Measurements from ENCODE around the gene CFAP47. TPM values are rescaled to one million over a fixed set of nuclear protein-coding genes. Genes with fewer than 3 reads are reported as not detected.

The CFAP47 gene
- total and polyA plus RNA-seq, 9 donors = 0.05 to 34.5 (median 0.51) TPM; not detected in 1

DNA sequence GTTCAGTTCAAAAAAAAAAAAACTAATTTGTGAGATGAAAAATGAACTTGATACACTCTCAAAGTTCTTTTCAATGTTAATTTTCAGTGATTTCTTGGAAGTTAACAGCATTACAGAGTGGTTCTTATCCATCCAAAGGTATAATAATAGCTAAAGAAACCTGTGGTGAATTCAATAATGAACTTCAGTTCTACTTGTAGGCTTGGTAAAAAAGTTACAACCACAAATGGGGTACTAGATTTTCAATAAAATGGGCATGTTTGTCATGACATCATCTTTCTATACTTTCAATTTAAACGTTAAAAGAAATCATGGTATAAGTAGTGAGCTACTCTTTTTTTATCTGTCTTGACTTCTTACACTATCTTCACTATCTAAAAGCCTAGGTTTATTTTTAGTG is 424.8 kb downstream of the CFAP47 start:
- Histone ChIP-seq H3K9me3 (no peaks in the 10 kb centered on the region), H3K4me3 (no peak overlapping the region)

DNA sequence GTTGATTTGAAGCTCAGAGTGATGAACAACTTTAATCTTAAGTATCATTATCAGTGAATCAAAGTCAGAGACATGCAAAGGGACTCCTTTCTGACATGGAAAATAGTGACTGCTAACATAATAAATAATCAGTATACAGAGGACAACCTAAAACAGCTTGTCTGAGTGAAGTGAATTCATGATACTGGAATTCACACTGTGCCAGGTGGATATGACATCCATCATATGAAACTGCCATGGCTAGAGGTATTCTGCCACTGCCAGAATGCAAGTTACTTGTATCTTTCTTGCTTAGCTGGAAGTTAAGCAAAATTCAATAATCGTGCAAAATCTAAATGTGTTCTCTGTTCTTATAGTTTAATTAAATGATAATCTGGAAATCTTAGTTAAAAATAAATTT is 429.0 kb downstream of the CFAP47 start:
- intact Hi-C loops (cut with DNase I) = no loop called here
- no peak for DNase-seq
- Histone ChIP-seq H3K9me3 (no peaks in the 10 kb centered on the region), H3K4me3 (no peak overlapping the region), H3K4me1 (ENCODE audit: insufficient read depth) (no peaks in the 10 kb centered on the region), H3K36me3 (no peaks in the 10 kb centered on the region), H3K27me3 (no peaks in the 10 kb centered on the region), H3K27ac (no peak overlapping the region)
- 63 to 84% (median 65%) methylated on average over 1 of the region's 1 CpG for WGBS, 3 donors
- TF ChIP-seq, protein P1, sequence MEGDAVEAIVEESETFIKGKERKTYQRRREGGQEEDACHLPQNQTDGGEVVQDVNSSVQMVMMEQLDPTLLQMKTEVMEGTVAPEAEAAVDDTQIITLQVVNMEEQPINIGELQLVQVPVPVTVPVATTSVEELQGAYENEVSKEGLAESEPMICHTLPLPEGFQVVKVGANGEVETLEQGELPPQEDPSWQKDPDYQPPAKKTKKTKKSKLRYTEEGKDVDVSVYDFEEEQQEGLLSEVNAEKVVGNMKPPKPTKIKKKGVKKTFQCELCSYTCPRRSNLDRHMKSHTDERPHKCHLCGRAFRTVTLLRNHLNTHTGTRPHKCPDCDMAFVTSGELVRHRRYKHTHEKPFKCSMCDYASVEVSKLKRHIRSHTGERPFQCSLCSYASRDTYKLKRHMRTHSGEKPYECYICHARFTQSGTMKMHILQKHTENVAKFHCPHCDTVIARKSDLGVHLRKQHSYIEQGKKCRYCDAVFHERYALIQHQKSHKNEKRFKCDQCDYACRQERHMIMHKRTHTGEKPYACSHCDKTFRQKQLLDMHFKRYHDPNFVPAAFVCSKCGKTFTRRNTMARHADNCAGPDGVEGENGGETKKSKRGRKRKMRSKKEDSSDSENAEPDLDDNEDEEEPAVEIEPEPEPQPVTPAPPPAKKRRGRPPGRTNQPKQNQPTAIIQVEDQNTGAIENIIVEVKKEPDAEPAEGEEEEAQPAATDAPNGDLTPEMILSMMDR (IDR thresholded peaks at IDR 0.05) = no peak
- no peak for TF ChIP-seq POLR2A (IDR thresholded peaks at IDR 0.05)
- no peak for TF ChIP-seq EP300 (IDR thresholded peaks at IDR 0.05)

More for the DNA sequence above, 424.8 kb downstream of the CFAP47 start:
- Histone ChIP-seq H3K4me1 (ENCODE audit: insufficient read depth) (no peaks in the 10 kb centered on the region), H3K27ac (no peak overlapping the region), H3K27me3 (no peaks in the 10 kb centered on the region), H3K36me3 (no peaks in the 10 kb centered on the region)
- WGBS, 3 donors = 40 to 62% (median 53%) methylated on average over 1 of the region's 1 CpG
- intact Hi-C loops (cut with DNase I) = no loop called here
- no peak for DNase-seq
- TF ChIP-seq POLR2A (IDR thresholded peaks at IDR 0.05) (no peak), EP300 (IDR thresholded peaks at IDR 0.05) (no peak)
- TF ChIP-seq, protein P1 (IDR thresholded peaks at IDR 0.05) = no peak

DNA sequence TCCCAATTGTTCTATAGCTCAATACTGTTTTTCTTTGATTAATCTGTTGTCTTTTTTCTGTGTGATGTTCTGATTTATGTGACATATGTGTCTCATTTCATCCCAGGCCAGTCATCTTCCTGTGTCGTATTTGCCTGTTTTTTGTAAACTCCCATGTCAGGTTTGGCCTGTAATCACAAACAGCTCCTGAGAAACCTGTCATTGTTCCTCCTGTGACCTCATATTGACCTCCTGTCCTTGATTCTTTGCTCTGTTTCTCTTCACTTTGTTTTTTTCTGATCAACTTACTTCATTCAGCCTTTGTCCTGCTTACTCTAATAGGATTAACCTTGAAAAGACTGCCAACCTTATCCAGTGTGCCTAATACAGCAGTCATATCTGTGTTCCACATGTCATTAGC is 438.3 kb downstream of the CFAP47 start:
- Histone ChIP-seq H3K9me3 (no peaks in the 10 kb centered on the region), H3K4me3 (no peak overlapping the region), H3K27ac (no peak overlapping the region), H3K4me1 (ENCODE audit: insufficient read depth) (no peaks in the 10 kb centered on the region), H3K36me3 (no peaks in the 10 kb centered on the region), H3K27me3 (no peaks in the 10 kb centered on the region)
- 31 to 62% (median 47%) methylated on average over 1 of the region's 1 CpG for WGBS, 3 donors
- no peak for TF ChIP-seq EP300 (IDR thresholded peaks at IDR 0.05)
- TF ChIP-seq, protein P1 (IDR thresholded peaks at IDR 0.05) = no peak
- no peak for TF ChIP-seq POLR2A (IDR thresholded peaks at IDR 0.05)
- intact Hi-C loops (cut with DNase I) = no loop called here
- no peak for DNase-seq

DNA sequence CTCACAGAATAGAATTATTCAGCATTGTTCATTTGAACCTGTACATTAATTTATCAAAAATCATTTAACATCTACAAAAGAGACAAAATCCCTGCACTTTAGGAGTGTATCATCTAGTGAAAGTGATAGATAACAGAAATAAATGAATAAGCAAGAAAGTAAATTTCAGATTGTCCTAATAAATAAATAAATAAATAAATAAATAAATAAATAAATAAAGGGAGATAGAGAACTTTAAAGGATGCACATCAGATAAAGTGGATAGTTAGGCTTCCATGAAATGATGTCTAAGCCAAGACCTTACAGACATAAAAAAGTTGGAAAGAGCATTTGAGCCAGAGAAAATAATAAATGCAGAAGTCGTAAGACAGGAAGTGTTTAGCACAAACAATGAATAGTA is 444.7 kb downstream of the CFAP47 start:
- no peaks in the 10 kb centered on the region for H3K9me3 ChIP-seq
- no peaks in the 10 kb centered on the region for H3K27me3 ChIP-seq
- no peaks in the 10 kb centered on the region for H3K36me3 ChIP-seq
- H3K4me3 ChIP-seq = no peak overlapping the region
- H3K27ac ChIP-seq = no peak overlapping the region
- DNase-seq = no peak
- WGBS, 3 donors = 38 to 50% (median 46%) methylated on average over 1 of the region's 1 CpG
- TF ChIP-seq POLR2A (IDR thresholded peaks at IDR 0.05) (no peak), EP300 (IDR thresholded peaks at IDR 0.05) (no peak)
- TF ChIP-seq, protein P1 (IDR thresholded peaks at IDR 0.05) = no peak
- no peaks in the 10 kb centered on the region for H3K4me1 ChIP-seq (ENCODE audit: insufficient read depth)
- intact Hi-C loops (cut with DNase I) = no loop called here

Measured in ovary (tissue), 9 donors.